GM19468 (cell line): ENCODE results near the gene GNB1.
"Not testable (repeated sequence)": the region's sequence is repeated elsewhere in the genome, so short reads cannot be mapped to it uniquely, and the experiment has no call there.

Experiments
- ATAC-seq: cut with Tn5 transposase; IDR thresholded peaks from one replicate; pipeline ENCODE4 v1.9.1; 2021; ENCODE audit warnings: mild to moderate bottlenecking, moderate library complexity, moderate number of reproducible peaks; ENCODE audit not compliant: unreplicated experiment; ENCODE audit errors: extremely low read depth

GNB1 gene

GRCh38 chr1:1861761-1862310 lies 29.1 kb downstream of the GNB1 start:
- ATAC-seq: not testable (repeated sequence)

DNA sequence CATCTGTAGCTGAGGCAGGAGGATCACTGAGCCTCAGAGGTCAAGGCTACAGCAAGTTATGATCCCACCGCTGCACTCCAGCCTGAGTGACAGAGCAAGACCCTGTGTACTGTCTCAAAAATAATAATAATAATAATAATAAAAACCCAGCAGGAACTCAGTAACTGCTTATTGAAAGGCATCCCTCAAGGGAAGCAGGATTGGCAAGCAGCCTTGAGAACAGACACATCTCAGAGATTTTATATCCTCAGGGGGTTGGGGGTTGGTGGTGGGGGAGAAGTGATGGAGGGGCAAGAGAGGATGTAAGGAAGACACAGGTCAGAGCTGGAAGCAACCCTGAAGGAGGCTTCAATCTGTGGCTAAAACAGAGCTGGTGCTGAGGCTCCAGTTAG lies 29.6 kb downstream of the GNB1 start:
- ATAC-seq: no peak

DNA sequence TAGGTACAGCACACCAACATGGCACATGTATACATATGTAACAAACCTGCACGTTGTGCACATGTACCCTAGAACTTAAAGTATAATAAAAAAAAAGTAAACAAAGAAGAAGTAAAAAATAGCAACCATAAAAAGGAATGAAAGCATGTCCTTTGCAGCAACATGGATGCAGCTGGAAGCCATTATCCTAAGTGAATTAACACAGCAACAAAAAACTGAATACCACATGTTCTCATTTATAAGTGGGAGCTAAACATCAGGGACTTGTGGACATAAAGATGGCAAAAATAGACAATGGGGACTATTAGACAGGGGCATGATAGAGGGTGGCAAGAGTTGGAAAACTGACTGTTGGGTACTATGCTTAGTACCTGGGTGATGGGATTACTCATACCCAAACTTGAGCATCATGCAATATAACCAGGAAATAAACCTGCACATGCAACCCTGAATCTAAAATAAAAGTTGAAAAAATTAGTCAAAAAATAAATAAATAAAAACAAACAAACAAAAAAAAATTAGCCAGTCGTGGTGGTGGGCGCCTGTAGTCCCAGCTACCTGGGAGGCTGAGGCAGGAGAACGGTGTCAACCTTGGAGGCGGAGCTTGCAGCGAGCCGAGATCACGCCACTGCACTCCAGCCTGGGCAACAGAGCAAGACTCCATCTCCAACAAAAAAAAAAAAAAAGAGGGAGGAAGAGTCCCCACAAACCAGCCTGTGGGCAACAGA lies 30.8 kb downstream of the GNB1 start:
- not testable (repeated sequence) for ATAC-seq

DNA sequence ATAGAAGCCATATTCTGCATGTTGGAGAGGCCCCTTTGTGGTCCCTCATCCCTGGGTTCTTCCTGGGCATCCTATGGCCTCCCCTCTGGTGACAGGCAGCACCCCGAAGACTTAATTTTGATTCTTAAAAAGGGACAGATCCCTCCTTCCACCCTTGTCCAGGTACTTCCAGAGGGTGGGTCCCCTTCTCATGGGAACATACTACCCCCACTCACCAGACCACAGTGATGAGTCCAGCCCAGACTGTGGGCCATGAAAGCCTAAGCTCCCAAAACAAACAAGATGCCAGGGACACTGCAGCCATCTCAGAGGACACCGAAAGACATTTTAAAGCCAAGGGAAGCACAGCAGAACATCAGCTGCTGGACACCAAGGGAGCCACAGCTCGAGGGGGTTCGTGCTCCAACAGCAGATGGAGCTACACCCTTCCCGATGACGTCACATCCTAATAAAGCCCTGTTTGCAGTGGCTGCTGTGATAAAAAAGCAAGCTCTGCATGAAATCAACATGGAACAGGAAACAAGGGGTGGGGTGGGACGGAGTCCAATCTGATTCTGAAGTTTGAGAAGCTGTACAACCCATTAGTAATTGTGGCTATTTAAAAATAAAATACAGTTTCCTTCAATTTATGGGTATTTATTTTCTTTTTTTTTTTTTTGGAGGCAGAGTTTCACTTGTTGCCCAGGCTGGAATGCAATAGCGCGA lies 32.4 kb downstream of the GNB1 start:
- no peak for ATAC-seq

DNA sequence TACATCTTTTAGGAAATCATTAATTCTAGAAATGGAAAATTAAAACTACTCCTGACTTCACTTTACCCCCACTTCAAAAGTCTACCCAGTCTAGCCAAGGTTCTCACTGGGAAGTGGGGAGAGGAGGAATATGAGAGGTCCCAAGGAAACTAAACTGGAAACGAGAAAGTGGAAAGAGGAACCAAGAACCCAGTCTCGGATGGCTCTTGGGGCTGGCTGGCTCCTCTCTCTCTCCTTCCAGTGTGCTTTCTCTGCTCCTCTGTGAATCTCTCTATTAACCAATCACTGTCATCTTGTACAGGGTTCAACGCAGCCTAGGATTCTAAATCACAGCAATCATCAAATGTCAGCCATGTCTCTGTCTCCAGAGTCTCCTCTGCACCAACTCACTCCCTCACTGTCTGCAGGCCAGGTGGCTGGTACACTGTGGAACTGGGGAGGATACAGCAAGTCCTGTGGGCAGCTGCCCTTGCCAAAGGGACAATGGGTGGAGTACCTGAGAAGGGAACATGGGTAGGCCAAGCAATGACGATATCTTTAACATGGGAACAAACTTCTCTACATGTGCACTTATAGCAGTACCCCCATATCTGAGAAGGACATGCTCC lies 33.7 kb downstream of the GNB1 start:
- ATAC-seq: no peak

DNA sequence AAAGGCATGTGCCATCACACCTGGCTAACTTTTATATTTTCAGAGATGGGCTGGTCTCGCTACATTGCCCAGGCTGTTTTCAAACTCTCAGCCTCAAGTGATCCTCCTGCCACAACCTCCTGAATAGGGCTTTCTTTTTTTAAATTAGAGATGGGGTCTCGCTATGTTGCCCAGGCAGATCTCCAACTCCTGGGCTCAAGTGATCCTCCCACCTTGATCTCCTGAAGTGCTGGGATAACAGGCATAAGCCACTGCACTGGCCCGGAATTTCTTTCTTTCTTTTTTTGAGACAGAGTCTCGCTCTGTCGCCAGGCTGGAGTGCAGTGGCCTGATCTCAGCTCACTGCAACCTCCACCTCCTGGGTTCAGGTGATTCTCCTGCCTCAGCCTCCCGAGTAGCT lies 34.7 kb downstream of the GNB1 start:
- not testable (repeated sequence) for ATAC-seq

GRCh38 chr1:1853593-1854257 lies 37.2 kb downstream of the GNB1 start:
- no peak for ATAC-seq

GRCh38 chr1:1852619-1853414 lies 38.1 kb downstream of the GNB1 start:
- ATAC-seq: no peak

DNA sequence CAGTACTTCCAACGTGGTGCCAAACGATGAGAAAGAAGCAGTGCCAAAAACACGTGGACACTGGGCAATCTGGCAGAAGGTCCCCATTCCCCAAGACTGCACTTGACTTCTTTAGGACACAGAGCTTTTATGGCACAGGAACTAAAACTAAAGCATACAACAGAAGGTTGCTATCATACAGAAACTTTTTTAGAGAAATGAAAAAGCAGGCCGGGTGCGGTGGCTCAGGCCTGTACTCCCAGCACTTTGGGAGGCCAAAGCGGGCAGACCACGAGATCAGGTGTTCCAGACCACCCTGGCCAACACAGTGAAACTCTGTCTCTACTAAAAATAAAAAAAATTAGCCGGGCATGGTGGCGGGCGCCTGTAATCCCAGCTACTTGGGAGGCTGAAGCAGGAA lies 43.0 kb downstream of the GNB1 start:
- no peak for ATAC-seq

GRCh38 chr1:1847061-1847850 lies 43.6 kb downstream of the GNB1 start:
- no peak for ATAC-seq

GRCh38 chr1:1846386-1846918 lies 44.4 kb downstream of the GNB1 start:
- ATAC-seq: no peak

DNA sequence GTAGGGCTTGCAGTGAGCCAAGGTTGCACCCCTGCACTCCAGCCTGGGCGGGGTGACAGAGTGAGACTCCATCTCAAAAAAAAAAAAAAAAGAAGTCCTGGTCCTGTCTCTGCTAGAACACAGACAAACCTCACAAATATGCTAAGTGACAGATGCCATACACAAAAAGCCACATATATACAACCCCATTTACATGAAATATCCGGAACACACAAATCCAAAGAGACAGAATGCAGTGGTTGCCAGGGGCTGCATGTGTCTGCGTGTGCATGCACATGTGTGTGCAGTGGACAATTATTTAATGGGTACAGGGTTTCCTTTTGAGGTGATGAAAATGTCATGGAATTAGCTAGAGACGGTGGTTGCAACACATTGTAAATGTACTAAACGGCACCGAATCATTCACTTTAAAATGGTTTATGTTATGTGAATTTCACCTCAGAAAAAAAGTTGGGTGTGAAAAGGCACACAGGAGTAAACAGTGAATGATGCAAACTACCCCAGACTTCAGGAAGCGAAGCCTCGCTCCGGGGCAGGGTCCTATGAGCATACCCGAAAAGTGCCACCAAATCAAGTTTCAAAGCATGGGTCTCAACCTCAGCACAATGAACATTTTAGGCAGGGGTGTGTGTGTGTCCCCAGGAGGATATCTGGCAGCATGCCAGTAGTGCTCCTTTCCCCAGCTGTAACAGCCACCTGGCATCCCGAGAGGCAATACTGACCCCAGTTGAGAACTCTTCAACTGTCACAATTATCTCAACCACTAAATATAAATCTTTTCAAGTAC lies 48.3 kb downstream of the GNB1 start:
- no peak for ATAC-seq

- no peak for ATAC-seq
Observed at GRCh38 chr1:1841575-1841995, 49.3 kb downstream of the GNB1 start.

- no peak for ATAC-seq
Observed at GRCh38 chr1:1839311-1839965, 51.4 kb downstream of the GNB1 start.

- ATAC-seq: no peak
Observed at GRCh38 chr1:1836119-1836518, 54.8 kb downstream of the GNB1 start.

GRCh38 chr1:1835546-1835945 lies 55.3 kb downstream of the GNB1 start:
- no peak for ATAC-seq

DNA sequence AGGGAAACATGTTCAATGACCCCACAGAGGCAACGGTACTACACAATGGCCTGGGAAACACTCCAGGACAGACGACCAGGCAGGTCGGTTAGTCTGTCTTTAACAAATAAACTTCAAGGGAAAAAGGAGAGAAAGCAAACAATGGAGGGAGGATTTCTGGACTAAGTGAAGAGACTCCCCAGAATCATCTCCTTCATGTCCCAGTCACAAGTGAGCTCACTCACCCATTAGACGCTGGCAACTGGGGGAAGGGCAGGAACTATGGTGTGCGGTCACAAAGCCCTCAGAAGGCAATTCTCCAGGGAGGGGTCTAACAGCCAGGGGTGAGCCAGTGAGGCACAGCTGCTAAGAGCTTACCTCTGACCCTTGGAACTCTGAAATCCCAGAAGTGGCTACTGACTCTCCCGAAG lies 57.0 kb downstream of the GNB1 start:
- no peak for ATAC-seq

DNA sequence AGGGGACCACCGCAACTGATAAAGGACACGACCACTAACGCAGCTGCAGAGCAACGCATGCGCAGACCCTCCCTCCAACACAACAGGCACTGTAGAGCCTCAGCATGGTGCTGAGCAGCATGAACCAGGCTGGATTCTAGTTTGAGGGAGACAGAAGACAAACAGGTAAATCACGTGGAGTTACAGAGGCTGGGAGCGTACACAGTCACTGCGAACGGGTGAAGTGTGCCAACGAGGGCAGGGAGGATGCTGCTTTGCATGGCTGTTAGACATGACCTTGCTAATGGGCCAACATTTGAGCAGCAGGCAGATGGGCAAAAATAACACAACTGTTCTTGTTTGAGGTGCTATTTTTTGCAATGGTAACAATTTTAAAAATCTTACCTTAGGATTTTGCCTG lies 57.4 kb downstream of the GNB1 start:
- no peak for ATAC-seq
